Measurements from ENCODE around the gene GLS. TPM values are rescaled to one million over a fixed set of nuclear protein-coding genes. Genes with fewer than 3 reads are reported as not detected.
"Not testable (repeated sequence)": the region's sequence is repeated elsewhere in the genome, so short reads cannot be mapped to it uniquely, and the experiment has no call there.

Gene GLS
- total RNA-seq, 1 experiment from 2014 or later, result 97.4 TPM

DNA sequence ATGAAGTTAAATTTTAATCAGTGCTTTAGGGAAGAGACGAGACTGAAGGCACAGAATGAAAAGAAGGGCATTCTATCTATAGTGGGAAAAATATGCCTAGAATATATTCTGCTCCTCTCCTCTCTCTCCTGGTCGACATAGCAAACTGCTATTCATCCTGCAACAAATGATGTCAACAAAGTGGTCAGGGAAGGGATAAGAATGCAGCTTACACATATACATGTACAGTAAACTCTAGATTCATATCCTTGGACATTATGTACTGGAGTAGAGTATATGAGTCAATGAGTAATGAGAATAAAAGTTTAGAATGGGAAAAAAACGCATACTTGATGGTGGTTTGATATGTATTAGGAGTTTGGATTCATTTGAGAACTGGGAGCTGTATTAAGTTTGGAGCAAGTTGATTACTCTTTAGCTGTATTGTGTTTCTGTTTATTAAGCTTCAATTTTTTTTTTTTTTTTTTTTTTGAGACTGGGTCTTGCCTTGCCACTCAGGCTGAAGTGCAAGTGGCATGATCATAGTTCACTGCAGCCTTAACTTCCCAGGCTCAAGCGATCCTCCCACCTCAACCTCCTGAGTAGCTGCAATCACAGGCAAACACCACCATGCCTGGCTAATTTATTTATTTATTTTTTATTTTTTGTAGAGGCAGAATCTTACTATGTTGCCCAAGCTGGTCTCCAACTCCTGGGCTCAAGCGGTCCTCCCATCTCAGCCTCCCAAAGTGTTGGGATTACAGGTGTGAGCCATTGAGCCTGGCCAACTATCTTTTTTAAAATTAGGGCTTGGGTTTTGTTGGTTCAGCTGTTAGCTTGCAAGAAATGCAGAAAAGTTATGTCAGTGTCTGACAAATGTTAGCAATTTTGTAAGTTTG, 79.5 kb downstream of the GLS start:
- ChIA-PET RAD21 (ENCODE audit: low non-redundant PET in 1 of 2, low total read pairs in 2 of 2, uncharacterized antibody in 2 of 2, unreplicated experiment in 2 of 2) (no interaction called here), CTCF (no interaction called here), POLR2A (no interaction called here)
- intact Hi-C loops (cut with micrococcal nuclease), result no loop called here
- H3K9me2 ChIP-seq (ENCODE audit: insufficient read depth), result no peaks in the 10 kb centered on the region
- H3K4me3 ChIP-seq (replicated peaks in 1 of 2; ENCODE audit: low read depth in 1 of 2, low read length in 2 of 2), result no peak overlapping the region
- DNase-seq (ENCODE audit: low read depth, low spot score), result no peak
- no peak overlapping the region for H3K27ac ChIP-seq (ENCODE audit: low read depth, low read length)
- no peak for ATAC-seq
- H3K27me3 ChIP-seq (ENCODE audit: insufficient read depth, low read length), result no peaks in the 10 kb centered on the region
- H3K79me2 ChIP-seq (ENCODE audit: insufficient read depth, low read length), result no peaks in the 10 kb centered on the region
- H3K9ac ChIP-seq (ENCODE audit: low read length), result no peak overlapping the region
- no peaks in the 10 kb centered on the region for H3K9me3 ChIP-seq (ENCODE audit: control insufficient read depth in 1 of 2, insufficient read depth in 1 of 2, low read depth in 1 of 2, low read length in 2 of 2)
- H3K36me3 ChIP-seq (ENCODE audit: control insufficient read depth in 1 of 2, insufficient read depth in 2 of 2, low read length in 2 of 2), result peaks cover 9 to 12% of the 10 kb centered on the region in 2 experiments; a peak in 2 of 4 replicates
- H4K20me1 ChIP-seq (ENCODE audit: insufficient read depth), result no peaks in the 10 kb centered on the region
- no peak overlapping the region for H2AFZ ChIP-seq (ENCODE audit: low read depth, low read length, poor library complexity, severe bottlenecking)
- no peak for TF ChIP-seq POLR2AphosphoS5 (IDR thresholded peaks at IDR 0.05; ENCODE audit: low read depth, low read length)
- no peak for TF ChIP-seq EZH2 (IDR thresholded peaks at IDR 0.05)
- TF ChIP-seq REST (IDR thresholded peaks at IDR 0.05; ENCODE audit: low read depth), result no peak
- TF ChIP-seq JUND (IDR thresholded peaks at IDR 0.05), result no peak
- no peak for TF ChIP-seq CEBPB (IDR thresholded peaks at IDR 0.05; ENCODE audit: low read depth)
- TF ChIP-seq TCF7L2 (IDR thresholded peaks at IDR 0.05; ENCODE audit: borderline replicate concordance, extremely low read depth, insufficient read depth, insufficient read length), result no peak
- TF ChIP-seq, protein P1, sequence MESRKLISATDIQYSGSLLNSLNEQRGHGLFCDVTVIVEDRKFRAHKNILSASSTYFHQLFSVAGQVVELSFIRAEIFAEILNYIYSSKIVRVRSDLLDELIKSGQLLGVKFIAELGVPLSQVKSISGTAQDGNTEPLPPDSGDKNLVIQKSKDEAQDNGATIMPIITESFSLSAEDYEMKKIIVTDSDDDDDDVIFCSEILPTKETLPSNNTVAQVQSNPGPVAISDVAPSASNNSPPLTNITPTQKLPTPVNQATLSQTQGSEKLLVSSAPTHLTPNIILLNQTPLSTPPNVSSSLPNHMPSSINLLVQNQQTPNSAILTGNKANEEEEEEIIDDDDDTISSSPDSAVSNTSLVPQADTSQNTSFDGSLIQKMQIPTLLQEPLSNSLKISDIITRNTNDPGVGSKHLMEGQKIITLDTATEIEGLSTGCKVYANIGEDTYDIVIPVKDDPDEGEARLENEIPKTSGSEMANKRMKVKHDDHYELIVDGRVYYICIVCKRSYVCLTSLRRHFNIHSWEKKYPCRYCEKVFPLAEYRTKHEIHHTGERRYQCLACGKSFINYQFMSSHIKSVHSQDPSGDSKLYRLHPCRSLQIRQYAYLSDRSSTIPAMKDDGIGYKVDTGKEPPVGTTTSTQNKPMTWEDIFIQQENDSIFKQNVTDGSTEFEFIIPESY (IDR thresholded peaks at IDR 0.05; ENCODE audit: extremely low read depth, insufficient replicate concordance, low read length), result no peak
- no peak for TF ChIP-seq EZH2phosphoT487 (IDR thresholded peaks at IDR 0.05; ENCODE audit: borderline replicate concordance)
- TF ChIP-seq CBX3 (IDR thresholded peaks at IDR 0.05; ENCODE audit: low read depth), result no peak
- H3K4me1 ChIP-seq (ENCODE audit: control insufficient read depth in 1 of 2, insufficient read depth in 2 of 2, low read length in 2 of 2), result no peaks in the 10 kb centered on the region
- no TSS peak for BruUV-seq (replicated peaks)
- no peak overlapping the region for H3K4me2 ChIP-seq (ENCODE audit: low read length)

DNA sequence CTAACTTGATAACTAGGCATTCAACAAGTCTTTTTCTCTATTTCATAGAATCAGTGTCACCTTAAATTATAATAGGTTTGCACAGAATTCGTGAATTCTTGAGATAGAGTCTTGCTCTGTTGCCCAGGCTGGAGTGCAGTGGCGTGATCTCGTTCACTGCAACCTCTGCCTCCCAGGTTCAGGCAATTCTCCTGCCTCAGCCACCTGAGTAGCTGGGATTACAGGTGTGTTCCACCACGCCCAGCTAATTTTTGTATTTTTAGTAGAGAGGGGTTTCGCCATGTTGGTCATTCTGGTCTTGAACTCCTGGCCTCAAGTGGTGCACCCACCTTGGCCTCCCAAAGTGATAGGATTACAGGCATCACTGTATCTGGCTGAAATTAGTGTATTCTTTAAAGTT, 80.5 kb downstream of the GLS start:
- H3K79me2 ChIP-seq (ENCODE audit: insufficient read depth, low read length); POLR2A ChIA-PET; intact Hi-C loops (cut with micrococcal nuclease); H3K9ac ChIP-seq (ENCODE audit: low read length); H3K27ac ChIP-seq (ENCODE audit: low read depth, low read length); H2AFZ ChIP-seq (ENCODE audit: low read depth, low read length, poor library complexity, severe bottlenecking); H3K27me3 ChIP-seq (ENCODE audit: insufficient read depth, low read length); ATAC-seq; H3K9me3 ChIP-seq (ENCODE audit: control insufficient read depth in 1 of 2, insufficient read depth in 1 of 2, low read depth in 1 of 2, low read length in 2 of 2); DNase-seq (ENCODE audit: low read depth, low spot score); H3K4me1 ChIP-seq (ENCODE audit: control insufficient read depth in 1 of 2, insufficient read depth in 2 of 2, low read length in 2 of 2); H4K20me1 ChIP-seq (ENCODE audit: insufficient read depth); H3K4me2 ChIP-seq (ENCODE audit: low read length); BruUV-seq (replicated peaks); H3K9me2 ChIP-seq (ENCODE audit: insufficient read depth); H3K4me3 ChIP-seq (replicated peaks in 1 of 2; ENCODE audit: low read depth in 1 of 2, low read length in 2 of 2): not testable (repeated sequence)
- RAD21 ChIA-PET (ENCODE audit: low non-redundant PET in 1 of 2, low total read pairs in 2 of 2, uncharacterized antibody in 2 of 2, unreplicated experiment in 2 of 2), result interaction anchor here in 1 of 2 experiments (0.6 kb wide), 1 partner anchor 201 kb away, joined by 3 read pairs; no protein-coding TSS in a partner anchor
- H3K36me3 ChIP-seq (ENCODE audit: control insufficient read depth in 1 of 2, insufficient read depth in 2 of 2, low read length in 2 of 2), result peaks cover 12 to 14% of the 10 kb centered on the region in 2 experiments; a peak in 2 of 4 replicates
- CTCF ChIA-PET, result interaction anchor here (0.6 kb wide), 1 partner anchor 578 kb away, joined by 3 read pairs; no protein-coding TSS in a partner anchor

All from HCT116 (cell line).